NCI-H2227 (cell line): ENCODE data around the gene POLD3.
A peak's percentile ranks its signal among the peaks of the same experiment; 100 is the strongest.

Experiments
- DNase-seq: peaks from one replicate; lab custom pipeline; 2025; ENCODE audit not compliant: unreplicated experiment; lab: John Stamatoyannopoulos, UW

POLD3 gene

GRCh38 chr11:74672332-74672955 is 80.1 kb downstream of the POLD3 start:
- no peak for DNase-seq

- no peak for DNase-seq
These were observed 80.7 kb downstream of the POLD3 start for GRCh38 chr11:74672956-74673692.

GRCh38 chr11:74673693-74674360 is 81.4 kb downstream of the POLD3 start:
- no peak for DNase-seq

- DNase-seq = no peak
These were observed 83.4 kb downstream of the POLD3 start for GRCh38 chr11:74675761-74676160.

- no peak for DNase-seq
These were observed 84.2 kb downstream of the POLD3 start for GRCh38 chr11:74676596-74676995.

GRCh38 chr11:74677131-74677530 is 84.7 kb downstream of the POLD3 start:
- DNase-seq = no peak

- DNase-seq = no peak
These were observed 85.7 kb downstream of the POLD3 start for GRCh38 chr11:74678041-74678440.

- DNase-seq = no peak
These were observed 86.5 kb downstream of the POLD3 start for GRCh38 chr11:74678591-74679512.

- DNase-seq = no peak
These were observed 87.1 kb downstream of the POLD3 start for GRCh38 chr11:74679513-74679865.

GRCh38 chr11:74680035-74680671 is 87.8 kb downstream of the POLD3 start:
- no peak for DNase-seq

- no peak for DNase-seq
These were observed 88.5 kb downstream of the POLD3 start for GRCh38 chr11:74680703-74681531.

GRCh38 chr11:74681686-74682651 is 89.6 kb downstream of the POLD3 start:
- DNase-seq = no peak

- no peak for DNase-seq
These were observed 90.4 kb downstream of the POLD3 start for GRCh38 chr11:74682731-74683278.

GRCh38 chr11:74683279-74683871 is 91.0 kb downstream of the POLD3 start:
- DNase-seq = peak; percentile 31

GRCh38 chr11:74683941-74684481 is 91.6 kb downstream of the POLD3 start:
- no peak for DNase-seq

- DNase-seq = no peak
These were observed 92.3 kb downstream of the POLD3 start for GRCh38 chr11:74684661-74685060.

GRCh38 chr11:74685338-74685737 is 93.0 kb downstream of the POLD3 start:
- DNase-seq = no peak

- DNase-seq = no peak
These were observed 93.5 kb downstream of the POLD3 start for GRCh38 chr11:74685905-74686304.
